Tibial artery (tissue), 4 donors: ENCODE results near the gene TGM3.
A peak's percentile ranks its signal among the peaks of the same experiment; 100 is the strongest.

Source experiments
- DNase-seq, 2 donors: peaks; one replicate each; pipeline ENCODE4 v3.0.0-alpha.2; 2019
- H3K27ac ChIP-seq, 2 donors: fragments of 200-600 bp; sonication (generic) in 1 of 2; 1 replicate in 1 of 2; 2 replicates in 1 of 2; pipeline ENCODE4 v1.5.1; 2018 to 2019; ENCODE audit warnings: mild to moderate bottlenecking in 1 of 2
- H3K27me3 ChIP-seq, 2 donors: fragments of 200-600 bp; sonication (generic) in 1 of 2; one replicate each; pipeline versions ENCODE4 v1.5.1 to v1.6.0; 2016 to 2019
- H3K36me3 ChIP-seq, 3 donors: fragments of 200-600 bp; sonication (generic) in 2 of 3; one replicate each; pipeline ENCODE4 v1.5.1; 2016 to 2019; ENCODE audit warnings: mild to moderate bottlenecking in 2 of 3
- H3K4me1 ChIP-seq, 4 donors: fragments of 200-600 bp; sonication (generic) in 2 of 4; 1 replicate in 3 of 4; 2 replicates in 1 of 4; pipeline ENCODE4 v1.5.1; 2016 to 2019
- H3K4me3 ChIP-seq, 2 donors: fragments of 200-600 bp; sonication (generic) in 1 of 2; 1 replicate in 1 of 2; 2 replicates in 1 of 2; pipeline ENCODE4 v1.5.1; 2018 to 2019; ENCODE audit warnings: mild to moderate bottlenecking in 2 of 2
- H3K9me3 ChIP-seq, 3 donors: fragments of 200-600 bp; sonication (generic) in 1 of 3; one replicate each; pipeline ENCODE4 v1.5.1; 2016 to 2019
- intact Hi-C: fragments of 100-400 bp; cut with DNase I; formaldehyde crosslinking; loops from one replicate; pipeline ENCODE4 v1.15.0; 2023; ENCODE audit warnings: low total_unique reads
- TF ChIP-seq, protein P1 (sequence below), 2 experiments: fragments of 200-600 bp in 1 of 2; fragments of 450-650 bp in 1 of 2; IDR thresholded peaks; one replicate each; pipeline ENCODE4 v1.5.1; 2017 to 2019; ENCODE audit warnings: antibody characterized with exemption in 2 of 2, mild to moderate bottlenecking in 1 of 2, moderate library complexity in 1 of 2

The TGM3 gene

GRCh38 chr20:2307136-2307535 is 11.3 kb downstream of the TGM3 start:
- intact Hi-C loops = no loop called here
- no peaks in the 10 kb centered on the region for H3K9me3 ChIP-seq
- no peak overlapping the region for H3K4me3 ChIP-seq
- DNase-seq = peak in 1 of 2 donors; percentile 20
- no peaks in the 10 kb centered on the region for H3K4me1 ChIP-seq
- no peak overlapping the region for H3K27ac ChIP-seq
- H3K27me3 ChIP-seq = no peaks in the 10 kb centered on the region
- TF ChIP-seq, protein P1, sequence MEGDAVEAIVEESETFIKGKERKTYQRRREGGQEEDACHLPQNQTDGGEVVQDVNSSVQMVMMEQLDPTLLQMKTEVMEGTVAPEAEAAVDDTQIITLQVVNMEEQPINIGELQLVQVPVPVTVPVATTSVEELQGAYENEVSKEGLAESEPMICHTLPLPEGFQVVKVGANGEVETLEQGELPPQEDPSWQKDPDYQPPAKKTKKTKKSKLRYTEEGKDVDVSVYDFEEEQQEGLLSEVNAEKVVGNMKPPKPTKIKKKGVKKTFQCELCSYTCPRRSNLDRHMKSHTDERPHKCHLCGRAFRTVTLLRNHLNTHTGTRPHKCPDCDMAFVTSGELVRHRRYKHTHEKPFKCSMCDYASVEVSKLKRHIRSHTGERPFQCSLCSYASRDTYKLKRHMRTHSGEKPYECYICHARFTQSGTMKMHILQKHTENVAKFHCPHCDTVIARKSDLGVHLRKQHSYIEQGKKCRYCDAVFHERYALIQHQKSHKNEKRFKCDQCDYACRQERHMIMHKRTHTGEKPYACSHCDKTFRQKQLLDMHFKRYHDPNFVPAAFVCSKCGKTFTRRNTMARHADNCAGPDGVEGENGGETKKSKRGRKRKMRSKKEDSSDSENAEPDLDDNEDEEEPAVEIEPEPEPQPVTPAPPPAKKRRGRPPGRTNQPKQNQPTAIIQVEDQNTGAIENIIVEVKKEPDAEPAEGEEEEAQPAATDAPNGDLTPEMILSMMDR (IDR thresholded peaks at IDR 0.05) = no peak
- H3K36me3 ChIP-seq = no peaks in the 10 kb centered on the region

DNA sequence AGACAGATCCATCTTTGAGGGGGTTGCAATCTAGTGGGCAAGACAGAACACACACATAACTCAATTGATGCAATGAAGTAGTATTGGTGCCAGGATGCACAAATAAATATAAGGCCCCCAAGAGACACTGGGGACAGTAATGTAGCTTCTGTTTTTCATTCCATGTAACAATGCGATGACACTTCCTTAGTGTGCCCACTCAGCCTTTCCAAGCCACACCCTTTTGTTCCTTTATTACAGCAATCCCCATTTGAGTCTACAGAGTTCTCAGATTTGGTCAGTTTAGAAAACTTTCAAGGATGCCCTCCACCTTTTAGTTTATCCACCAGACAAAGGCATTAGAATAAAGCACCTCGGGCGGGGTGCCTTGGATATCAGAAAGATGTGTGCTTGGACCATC is 15.5 kb downstream of the TGM3 start:
- intact Hi-C loops = no loop called here
- Histone ChIP-seq H3K27ac (no peak overlapping the region), H3K27me3 (no peaks in the 10 kb centered on the region), H3K4me1 (no peaks in the 10 kb centered on the region), H3K9me3 (no peaks in the 10 kb centered on the region), H3K4me3 (no peak overlapping the region), H3K36me3 (no peaks in the 10 kb centered on the region)
- TF ChIP-seq, protein P1 (IDR thresholded peaks at IDR 0.05) = no peak
- DNase-seq = peak in 1 of 2 donors; percentile 24

GRCh38 chr20:2312876-2313275 is 17.1 kb downstream of the TGM3 start:
- H3K4me1 ChIP-seq = no peaks in the 10 kb centered on the region
- no peak overlapping the region for H3K4me3 ChIP-seq
- H3K36me3 ChIP-seq = no peaks in the 10 kb centered on the region
- H3K27ac ChIP-seq = no peak overlapping the region
- no peaks in the 10 kb centered on the region for H3K27me3 ChIP-seq
- DNase-seq = peak in 1 of 2 donors; percentile 7
- intact Hi-C loops = no loop called here
- TF ChIP-seq, protein P1 (IDR thresholded peaks at IDR 0.05) = no peak
- no peaks in the 10 kb centered on the region for H3K9me3 ChIP-seq

DNA sequence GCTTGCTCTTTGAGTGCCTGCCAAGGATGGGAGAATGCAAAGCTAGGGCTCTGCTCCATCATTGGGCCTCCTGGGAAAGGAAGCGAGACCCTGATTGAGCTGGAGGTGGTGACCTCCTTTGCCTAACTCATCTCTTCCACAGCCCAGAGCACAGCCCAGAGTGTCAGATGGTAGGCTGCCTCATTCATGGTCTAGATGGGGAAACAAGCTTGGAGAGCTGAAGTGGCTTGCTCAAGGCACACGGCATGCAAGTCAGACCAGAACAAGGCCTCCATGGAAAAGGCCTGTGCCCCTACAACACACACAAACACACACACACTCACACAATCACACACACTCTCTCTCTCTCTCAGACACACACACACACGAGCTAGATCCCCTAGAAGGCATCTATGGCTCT is 17.5 kb downstream of the TGM3 start:
- Histone ChIP-seq H3K4me3 (no peak overlapping the region), H3K36me3 (no peaks in the 10 kb centered on the region), H3K27me3 (no peaks in the 10 kb centered on the region), H3K27ac (no peak overlapping the region), H3K4me1 (no peaks in the 10 kb centered on the region), H3K9me3 (no peaks in the 10 kb centered on the region)
- TF ChIP-seq, protein P1 (IDR thresholded peaks at IDR 0.05) = no peak
- intact Hi-C loops = no loop called here
- DNase-seq = peak in 1 of 2 donors; percentile 32

DNA sequence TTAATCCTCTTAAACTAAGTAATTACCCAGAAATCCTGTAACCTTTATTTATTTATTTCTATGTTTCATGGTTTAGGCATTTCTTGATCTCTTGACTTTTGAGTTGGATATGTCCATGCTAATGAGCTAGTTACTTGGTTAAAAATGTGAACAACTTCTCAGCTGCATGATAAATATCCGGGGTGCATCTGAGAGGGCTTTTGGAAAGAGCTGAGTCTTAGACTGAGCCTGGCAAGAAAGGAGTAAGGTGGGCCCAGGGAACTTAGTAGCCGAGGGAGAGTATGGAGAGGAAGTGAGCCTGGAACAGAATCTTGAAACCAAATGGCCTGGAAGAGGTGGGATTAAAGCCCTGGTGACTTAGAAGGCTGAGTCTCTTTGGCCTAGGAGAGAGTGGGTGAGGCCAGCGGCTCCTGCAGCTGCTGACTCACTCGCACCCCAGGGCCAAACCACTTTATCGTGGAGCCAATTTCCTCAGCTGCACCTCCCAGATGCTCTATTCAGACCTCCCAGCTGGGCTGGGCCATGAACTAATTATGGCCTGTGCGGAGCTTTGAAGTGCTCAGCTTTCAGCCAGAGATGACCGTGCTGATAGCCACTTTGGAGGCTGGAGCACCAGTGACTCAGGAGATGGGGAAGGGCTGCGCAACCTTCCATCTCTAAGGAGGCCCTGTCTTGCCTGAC is 19.1 kb downstream of the TGM3 start:
- H3K9me3 ChIP-seq = no peaks in the 10 kb centered on the region
- intact Hi-C loops = no loop called here
- TF ChIP-seq, protein P1 (IDR thresholded peaks at IDR 0.05) = no peak
- peak; percentile 53 to 58 for DNase-seq
- no peaks in the 10 kb centered on the region for H3K27me3 ChIP-seq
- H3K4me3 ChIP-seq = no peak overlapping the region
- no peaks in the 10 kb centered on the region for H3K36me3 ChIP-seq
- H3K27ac ChIP-seq = no peak overlapping the region
- H3K4me1 ChIP-seq = no peaks in the 10 kb centered on the region

- H3K36me3 ChIP-seq = no peaks in the 10 kb centered on the region
- H3K4me1 ChIP-seq = no peaks in the 10 kb centered on the region
- TF ChIP-seq, protein P1 (IDR thresholded peaks at IDR 0.05) = no peak
- DNase-seq = no peak
- intact Hi-C loops = no loop called here
- H3K27me3 ChIP-seq = no peaks in the 10 kb centered on the region
- H3K27ac ChIP-seq = no peak overlapping the region
- no peaks in the 10 kb centered on the region for H3K9me3 ChIP-seq
- no peak overlapping the region for H3K4me3 ChIP-seq
Observed at GRCh38 chr20:2315440-2315778, 19.6 kb downstream of the TGM3 start.
